Ovary (tissue), 3 donors: ENCODE data around the gene TPO.

Experiments used
- POLR2A ChIP-seq: fragments of 450-650 bp; IDR thresholded peaks from one replicate; pipeline ENCODE4 v1.6.1; 2017; ENCODE audit warnings: antibody characterized with exemption, mild to moderate bottlenecking, moderate library complexity
- TF ChIP-seq, protein P1 (sequence below), 3 donors: fragments of 450-650 bp in 2 of 3; fragments of 200-600 bp in 1 of 3; IDR thresholded peaks; one replicate each; pipeline versions ENCODE4 v1.5.1 to v1.8.0; 2016 to 2022; ENCODE audit warnings: antibody characterized with exemption in 3 of 3, mild to moderate bottlenecking in 1 of 3
- donor health status: DM: no; HTN: no; CAD: no.

GRCh38 chr2:1586923-1587840, 173.9 kb downstream of the TPO start:
- TF ChIP-seq, protein P1, sequence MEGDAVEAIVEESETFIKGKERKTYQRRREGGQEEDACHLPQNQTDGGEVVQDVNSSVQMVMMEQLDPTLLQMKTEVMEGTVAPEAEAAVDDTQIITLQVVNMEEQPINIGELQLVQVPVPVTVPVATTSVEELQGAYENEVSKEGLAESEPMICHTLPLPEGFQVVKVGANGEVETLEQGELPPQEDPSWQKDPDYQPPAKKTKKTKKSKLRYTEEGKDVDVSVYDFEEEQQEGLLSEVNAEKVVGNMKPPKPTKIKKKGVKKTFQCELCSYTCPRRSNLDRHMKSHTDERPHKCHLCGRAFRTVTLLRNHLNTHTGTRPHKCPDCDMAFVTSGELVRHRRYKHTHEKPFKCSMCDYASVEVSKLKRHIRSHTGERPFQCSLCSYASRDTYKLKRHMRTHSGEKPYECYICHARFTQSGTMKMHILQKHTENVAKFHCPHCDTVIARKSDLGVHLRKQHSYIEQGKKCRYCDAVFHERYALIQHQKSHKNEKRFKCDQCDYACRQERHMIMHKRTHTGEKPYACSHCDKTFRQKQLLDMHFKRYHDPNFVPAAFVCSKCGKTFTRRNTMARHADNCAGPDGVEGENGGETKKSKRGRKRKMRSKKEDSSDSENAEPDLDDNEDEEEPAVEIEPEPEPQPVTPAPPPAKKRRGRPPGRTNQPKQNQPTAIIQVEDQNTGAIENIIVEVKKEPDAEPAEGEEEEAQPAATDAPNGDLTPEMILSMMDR (IDR thresholded peaks at IDR 0.05) = no peak
- TF ChIP-seq POLR2A = no peak
